Panc1 (cell line): ENCODE results near the gene SUGP1.

Experiments used
- POLR2AphosphoS5 ChIP-seq: IDR thresholded peaks from 2 replicates; pipeline ENCODE4 v1.6.1; 2012; ENCODE audit warnings: mild to moderate bottlenecking, low read depth, low read length, moderate library complexity
- TF ChIP-seq, protein P1 (sequence below): fragments of 450-650 bp; IDR thresholded peaks from 2 replicates; pipeline ENCODE4 v1.5.1; 2017; ENCODE audit warnings: mild to moderate bottlenecking

DNA sequence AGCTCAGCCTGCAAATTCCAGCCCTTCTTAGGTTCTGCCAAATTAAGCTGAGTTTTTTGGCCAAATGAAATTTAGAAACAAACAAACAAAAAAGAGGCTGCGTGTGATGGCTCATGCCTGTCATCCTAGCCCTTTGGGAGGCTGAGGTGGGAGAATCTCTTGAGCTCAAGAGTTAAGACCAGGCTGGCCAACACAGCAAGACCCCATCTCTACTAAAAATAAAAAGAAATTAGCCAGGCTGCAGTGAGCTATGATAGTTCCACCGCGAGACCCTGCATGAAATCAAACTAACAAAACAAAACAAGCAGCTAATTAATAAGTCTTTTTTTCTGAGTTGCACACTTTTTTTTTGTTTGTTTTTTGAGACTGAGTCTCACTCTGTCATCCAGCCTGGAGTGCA, 90.6 kb downstream of the SUGP1 start:
- TF ChIP-seq, protein P1, sequence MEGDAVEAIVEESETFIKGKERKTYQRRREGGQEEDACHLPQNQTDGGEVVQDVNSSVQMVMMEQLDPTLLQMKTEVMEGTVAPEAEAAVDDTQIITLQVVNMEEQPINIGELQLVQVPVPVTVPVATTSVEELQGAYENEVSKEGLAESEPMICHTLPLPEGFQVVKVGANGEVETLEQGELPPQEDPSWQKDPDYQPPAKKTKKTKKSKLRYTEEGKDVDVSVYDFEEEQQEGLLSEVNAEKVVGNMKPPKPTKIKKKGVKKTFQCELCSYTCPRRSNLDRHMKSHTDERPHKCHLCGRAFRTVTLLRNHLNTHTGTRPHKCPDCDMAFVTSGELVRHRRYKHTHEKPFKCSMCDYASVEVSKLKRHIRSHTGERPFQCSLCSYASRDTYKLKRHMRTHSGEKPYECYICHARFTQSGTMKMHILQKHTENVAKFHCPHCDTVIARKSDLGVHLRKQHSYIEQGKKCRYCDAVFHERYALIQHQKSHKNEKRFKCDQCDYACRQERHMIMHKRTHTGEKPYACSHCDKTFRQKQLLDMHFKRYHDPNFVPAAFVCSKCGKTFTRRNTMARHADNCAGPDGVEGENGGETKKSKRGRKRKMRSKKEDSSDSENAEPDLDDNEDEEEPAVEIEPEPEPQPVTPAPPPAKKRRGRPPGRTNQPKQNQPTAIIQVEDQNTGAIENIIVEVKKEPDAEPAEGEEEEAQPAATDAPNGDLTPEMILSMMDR = no peak
- TF ChIP-seq POLR2AphosphoS5 = no peak
